Activated CD8-positive, alpha-beta memory T cell treated with anti-CD3 and anti-CD28 coated beads, Interleukin-2, amount 50 U/mL, for 24 hours (primary cell): ENCODE measurements around the gene ZBTB38.

ENCODE experiments used
- DNase-seq: peaks from one replicate; pipeline ENCODE4 v3.0.0-alpha.2; 2020; ENCODE audit errors: extremely low read depth

Gene ZBTB38

DNA sequence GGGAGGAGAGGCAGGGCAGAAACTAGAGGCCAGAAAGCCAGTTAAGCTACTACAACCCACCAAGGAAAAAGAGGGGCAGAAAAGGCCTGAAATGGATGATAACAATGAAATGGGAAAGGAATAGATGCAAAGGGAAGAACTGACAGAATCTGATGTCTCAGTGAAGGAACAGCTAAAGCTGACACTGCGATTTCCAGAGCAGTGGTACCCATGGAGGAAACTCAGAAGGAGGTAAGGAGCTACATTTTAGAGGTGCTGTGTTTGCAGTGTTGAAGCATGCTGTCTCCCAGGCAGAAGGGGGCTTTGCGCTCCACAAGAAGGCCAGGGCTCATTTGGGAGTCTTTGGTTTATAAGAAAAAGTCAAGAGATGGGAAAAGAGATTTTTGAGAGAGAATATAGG lies 38.0 kb downstream of the ZBTB38 start:
- DNase-seq = no peak

- no peak for DNase-seq
These were observed 38.7 kb downstream of the ZBTB38 start for GRCh38 chr3:141407047-141407446.

DNA sequence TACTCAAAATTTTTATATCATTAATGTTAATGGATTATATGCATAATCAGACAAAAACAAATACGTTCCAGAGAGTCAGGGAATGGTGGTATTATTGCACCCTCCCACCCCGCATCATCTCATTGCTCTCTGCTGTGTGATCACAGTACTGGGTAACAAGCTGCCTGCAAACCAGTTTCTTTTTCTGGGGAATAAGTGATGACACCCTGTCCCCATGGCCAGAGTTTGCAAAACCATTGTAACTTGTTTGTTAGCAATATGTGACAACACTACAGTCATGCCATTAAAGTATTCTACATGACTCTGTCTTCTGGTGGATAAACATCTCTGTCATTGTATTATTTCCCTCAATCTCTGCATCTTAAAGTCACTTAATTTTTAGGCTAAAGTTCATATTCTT lies 39.5 kb downstream of the ZBTB38 start:
- no peak for DNase-seq

DNA sequence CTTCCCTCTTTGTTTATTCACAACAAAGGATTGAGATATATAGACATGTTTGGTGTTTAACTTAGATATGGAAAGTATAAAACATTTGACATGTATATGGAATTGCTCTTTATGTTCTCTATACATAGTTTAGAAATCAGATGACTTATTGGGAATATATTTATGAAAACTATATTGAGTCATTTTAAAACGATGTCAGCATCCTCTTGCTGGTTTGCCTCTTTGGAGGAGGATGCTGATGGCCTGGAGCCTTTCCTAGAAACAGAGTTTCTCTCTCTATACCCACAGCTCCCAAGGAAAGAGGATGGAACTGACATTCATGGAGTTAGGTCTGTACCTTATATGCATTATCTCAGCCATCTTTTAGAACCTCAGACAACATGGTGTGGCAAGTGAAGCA lies 40.3 kb downstream of the ZBTB38 start:
- DNase-seq = no peak

DNA sequence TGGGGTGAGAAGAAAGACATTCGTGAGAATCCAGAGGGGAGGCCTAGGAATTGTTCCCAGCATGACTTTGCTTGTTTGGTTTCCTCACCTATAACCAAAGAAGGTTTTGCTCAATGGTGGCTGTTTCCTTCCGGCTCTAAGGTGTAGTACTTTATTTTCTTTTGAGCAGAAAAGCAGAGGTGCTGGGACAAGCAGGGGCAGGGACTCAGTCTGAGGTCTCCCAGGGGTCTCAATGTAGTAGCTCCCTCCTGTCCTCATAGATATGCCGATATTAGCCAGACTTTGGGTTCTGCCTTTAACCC lies 41.6 kb downstream of the ZBTB38 start:
- no peak for DNase-seq

DNA sequence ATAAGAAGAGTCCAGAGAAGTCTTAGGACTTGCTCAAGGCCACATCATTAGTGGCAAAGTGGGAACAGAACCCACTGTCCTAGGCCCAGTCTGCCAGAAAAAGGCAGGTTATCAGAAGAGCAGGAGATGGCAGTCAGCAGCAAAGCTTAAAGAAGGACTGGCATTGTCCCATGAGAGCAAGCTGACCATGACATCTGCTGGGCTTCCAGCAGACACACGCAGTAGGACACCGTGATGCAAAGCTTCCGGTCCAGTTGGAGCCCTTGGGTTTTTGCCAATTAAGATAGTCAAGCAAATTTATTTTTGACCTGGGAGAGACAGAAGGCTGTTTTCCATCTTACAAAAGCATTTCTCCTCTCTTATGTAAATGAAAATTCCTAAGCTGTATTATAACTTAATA lies 42.1 kb downstream of the ZBTB38 start:
- no peak for DNase-seq

GRCh38 chr3:141410846-141411245 lies 42.5 kb downstream of the ZBTB38 start:
- DNase-seq = no peak

DNA sequence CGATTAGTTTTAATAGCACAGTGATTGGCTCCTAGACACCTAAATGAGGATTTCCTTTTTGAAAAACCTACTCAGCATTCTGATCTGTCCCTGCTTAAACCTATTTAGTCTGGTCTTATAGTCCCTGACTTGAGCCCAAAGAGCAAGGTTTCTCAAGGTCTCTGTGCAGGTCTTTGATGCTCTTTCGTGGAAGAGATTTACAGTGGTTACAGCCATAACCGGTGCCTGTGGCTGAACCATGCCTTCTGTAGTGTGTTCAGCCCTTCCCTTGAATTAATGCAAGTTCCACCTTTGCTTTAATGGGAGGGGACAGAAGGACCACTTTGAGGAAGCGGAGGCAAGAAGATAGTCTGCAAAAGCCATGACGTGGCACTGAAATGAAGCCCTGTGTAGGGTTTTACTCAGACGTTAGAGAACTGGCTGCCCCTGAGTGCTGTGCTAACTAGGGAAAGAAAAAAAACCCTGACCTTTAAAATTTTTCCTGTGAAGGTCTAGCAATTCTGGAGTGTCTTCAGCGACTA lies 43.0 kb downstream of the ZBTB38 start:
- no peak for DNase-seq

DNA sequence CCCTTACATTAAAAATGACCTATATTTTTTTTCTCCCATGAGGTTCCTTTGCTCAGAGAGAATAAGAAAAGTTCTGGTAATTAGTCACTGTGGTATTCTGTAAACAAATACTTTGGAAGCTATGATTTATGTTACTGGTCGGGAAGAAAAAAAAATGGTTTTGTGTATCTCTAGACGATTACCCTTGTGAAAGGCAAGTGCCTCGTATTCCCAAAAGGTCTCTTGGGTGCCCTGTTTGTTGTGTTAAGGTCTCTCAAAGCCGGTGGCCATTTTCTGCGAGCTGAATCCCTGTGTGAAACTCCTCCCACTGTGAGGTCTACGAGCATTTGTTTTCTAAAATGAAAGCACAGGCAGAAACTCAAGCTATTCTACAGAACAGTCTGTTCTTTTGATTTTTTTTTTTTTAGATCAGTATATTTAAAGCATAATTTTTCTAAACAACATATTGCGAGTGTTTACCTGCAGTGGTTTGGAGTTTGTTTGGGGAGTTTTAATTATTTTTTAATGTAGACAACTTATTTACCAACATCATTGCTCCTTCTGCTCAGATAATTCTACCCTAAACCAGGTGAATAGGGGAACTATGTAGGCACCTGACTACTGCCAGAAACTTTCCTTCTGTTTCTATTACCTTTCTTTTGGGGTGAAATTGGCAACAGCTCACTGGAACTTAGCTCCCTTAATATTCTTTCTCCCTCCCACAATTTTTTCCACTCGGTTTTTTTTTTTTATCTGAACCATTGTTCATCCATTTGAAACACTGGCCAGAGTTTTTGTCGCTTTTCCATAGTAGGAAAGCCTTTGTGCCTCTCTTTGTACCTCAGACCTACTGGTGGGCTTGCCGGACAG lies 44.0 kb downstream of the ZBTB38 start:
- DNase-seq = no peak

DNA sequence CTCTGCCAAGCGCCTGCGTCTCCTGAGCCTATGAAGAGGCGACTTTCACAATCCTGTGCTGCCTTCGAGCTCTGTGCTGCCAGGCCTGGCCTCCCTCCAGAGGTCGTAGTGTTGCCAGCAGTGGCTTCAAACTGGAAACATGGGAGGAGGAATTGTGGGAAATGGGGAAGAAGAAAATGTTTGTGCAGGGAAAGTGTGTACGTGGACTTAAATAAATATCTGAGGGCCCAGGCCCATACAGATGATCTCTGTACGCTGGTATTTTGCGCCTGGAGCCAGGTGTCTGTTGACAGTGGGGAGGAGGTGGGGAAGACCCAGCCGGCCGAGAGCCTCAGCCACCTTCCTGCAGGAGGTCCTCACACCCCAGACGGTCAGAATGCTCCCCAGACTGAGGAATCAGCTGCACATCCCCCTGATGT lies 44.6 kb downstream of the ZBTB38 start:
- no peak for DNase-seq

DNA sequence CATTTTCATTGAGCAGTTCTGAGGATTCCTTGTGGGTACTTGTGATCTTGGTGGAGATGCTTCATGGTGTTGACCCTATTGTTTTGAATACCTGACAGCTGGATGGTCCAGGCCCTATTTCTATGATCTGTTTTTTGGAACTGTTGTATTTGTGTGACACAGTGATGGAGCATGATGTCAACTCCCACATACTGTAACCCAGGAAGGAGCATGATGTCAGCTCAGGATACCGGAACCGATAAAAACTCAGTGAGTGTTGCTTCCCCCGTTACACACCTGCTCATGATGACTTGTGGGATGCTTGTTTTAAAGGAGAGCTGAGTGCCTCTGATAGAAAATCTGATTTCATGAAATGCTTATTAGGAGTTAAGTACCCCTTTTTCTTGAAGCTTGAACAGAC lies 45.1 kb downstream of the ZBTB38 start:
- no peak for DNase-seq

DNA sequence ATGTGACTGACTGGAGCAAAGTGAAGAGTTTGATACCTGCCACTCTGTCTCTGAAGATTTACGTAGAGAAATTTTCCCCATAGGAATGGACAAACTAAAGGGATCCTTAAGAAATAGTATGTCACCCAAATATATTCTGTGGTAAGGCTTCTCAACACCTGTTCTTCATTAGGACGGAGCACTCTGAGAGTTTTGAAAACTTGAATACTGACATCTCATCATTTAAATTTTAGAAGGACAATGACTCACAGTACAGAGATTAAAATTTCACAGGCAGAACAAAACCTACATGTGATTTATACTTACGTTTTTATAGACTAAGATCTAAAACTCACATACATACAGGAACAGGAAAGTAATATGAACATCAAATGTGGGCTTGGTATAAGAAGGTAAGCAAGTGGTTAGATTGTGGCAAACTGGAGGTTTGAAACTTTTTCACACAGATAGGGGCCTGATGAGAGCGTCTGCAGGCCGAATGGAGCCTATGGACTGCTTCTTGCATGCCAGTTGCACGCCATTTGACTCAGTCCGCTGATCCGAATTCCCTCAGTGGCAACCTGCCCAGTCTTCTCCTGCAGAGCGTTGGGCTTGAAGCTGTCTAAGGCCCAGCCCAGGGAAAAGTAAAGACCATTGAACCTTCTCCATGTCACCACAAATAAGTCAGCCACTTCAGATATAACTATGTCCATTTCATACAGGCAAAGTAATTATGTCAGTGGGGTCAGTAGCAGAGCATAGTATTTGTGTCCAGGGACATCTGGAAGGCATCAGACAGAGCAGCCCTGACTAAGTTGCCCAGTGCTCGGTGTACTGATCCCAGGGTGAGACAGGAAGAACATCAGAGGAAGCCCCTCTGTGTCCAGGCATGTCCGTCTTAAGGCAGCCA lies 45.7 kb downstream of the ZBTB38 start:
- DNase-seq = no peak

DNA sequence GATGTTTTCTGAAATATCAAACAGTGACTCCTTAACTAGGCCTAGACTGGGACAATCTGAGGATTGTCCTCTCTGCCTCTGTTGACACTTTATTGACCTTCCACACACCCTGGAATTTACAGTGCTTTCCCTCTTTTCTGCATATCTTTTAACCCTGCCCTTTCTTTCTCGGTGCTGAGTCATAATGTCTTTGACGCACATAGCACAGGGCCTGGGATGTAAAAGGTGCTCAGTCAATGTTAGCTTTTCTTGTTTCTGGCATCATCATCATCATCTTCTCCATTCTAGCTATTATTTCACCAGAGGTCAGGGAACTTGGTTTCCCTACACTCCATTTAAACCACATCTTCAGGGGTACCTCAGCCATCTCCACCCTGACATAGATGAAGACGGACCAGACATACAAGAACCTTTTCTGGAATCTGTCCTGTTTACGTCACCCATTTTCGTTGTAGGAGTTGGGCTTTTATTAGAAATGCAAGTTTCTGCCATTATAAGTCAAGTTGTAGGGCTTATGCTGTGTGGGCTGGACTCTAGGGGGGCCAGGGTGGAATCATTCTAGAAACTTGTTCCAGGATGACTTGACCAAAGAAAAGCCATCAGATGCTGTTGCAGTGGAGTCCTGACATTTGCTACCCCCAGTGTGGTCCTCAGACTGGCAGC lies 46.6 kb downstream of the ZBTB38 start:
- DNase-seq = no peak

DNA sequence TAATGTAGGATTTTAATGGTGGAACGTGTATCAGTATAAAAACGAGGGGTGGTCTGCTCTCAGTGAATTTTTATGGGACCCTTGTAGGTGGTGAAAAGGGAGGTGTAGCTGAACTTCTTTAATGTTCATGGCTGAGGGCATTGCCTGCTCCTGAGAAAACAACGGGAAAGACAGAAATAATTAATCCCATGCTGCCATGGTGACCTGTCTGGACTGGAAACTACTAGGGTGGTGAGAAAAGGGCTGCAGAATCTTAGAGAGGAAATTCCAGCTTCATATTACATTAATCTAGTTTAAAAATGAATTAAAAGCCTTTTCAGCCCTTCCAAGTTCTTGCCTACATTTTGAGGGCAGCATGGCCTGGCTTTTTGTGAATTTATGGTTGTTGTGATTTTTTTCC lies 47.6 kb downstream of the ZBTB38 start:
- no peak for DNase-seq
